ENCODE measurements around the gene OTOP3.
A peak's percentile ranks its signal among the peaks of the same experiment; 100 is the strongest.

The OTOP3 gene

DNA sequence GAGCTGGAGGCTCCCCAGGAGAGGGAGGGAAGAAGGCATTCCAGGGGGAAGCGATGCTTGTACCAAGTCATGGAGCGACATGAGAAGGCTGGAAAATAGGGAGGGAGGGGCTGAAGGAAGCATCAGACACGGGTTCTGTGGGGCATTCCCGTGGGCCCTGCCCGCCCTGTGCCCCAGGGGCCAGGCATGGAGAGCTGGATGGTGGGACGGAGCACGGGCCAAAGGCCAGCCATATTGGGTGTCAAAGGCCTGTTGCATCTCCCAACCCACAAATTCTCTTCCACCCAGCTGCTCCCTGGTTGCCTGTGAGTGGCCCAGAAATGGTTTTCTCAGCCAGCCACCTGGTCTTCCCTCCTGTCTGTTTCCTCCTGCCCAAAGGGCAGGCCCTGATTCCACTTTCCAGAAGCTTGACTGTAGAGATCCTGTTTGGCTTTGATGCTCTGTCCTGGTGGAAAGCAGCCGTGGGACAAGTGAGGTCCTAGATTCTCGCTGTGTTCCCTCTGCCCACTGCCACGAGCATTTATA lies 54.9 kb downstream of the OTOP3 start:
- no peak for DNase-seq

DNA sequence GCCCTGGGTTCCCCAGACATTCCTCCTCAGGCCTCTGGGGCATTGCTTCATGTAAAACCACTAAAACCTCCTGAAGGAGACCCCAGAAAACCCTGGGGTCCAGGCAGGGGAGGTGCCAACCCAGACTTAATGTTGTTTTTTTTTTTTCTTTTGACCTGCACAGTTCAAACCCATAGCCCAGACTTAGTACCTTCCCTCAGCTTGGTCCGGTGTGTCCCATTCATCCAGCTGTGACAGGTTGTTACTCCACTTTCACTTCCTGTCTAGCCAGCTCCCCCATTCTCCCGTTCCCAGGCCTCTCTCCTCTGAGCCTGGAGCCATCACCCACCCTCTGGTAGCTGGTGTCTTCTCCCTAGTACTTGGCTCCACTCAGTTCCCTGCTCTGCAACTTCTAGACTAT lies 56.5 kb downstream of the OTOP3 start:
- DNase-seq = peak; percentile 12

DNA sequence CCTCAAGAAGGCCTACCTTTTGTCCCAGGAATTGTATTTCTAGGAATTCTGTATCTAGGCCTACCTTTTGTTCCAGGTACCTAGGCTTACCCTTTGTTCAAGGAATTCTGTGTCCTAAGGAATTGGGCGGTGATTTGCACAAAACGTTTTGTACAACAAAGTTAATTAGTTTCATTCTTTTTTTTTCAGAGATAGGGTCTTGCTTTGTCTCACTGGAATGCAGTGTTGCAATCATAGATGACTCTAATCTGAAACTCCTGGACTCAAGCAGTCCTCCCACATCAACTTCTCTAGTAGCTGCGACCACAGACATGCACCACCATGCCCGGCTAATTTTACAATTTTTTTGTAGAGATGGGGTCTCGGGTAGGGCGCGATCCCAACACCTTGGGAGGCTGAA lies 58.7 kb downstream of the OTOP3 start:
- DNase-seq = peak; percentile 70

DNA sequence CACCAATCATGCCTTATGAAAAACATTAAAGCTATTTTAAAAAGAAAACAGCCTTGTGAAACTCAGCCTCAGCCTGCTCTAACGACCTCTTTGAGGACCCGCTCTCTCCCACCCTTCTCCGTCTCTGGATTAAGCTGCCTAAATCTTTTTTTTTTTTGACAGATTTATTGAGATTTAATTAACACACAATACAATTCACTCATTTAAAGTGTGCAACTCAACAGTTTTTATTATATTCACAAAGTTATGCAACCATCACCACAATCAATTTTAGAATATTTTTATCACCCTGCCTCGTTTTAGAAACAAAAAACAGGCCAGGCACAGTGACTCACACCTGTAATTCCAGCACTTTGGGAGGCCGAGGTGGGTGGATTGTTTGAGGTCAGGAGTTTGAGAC lies 60.1 kb downstream of the OTOP3 start:
- DNase-seq = no peak

DNA sequence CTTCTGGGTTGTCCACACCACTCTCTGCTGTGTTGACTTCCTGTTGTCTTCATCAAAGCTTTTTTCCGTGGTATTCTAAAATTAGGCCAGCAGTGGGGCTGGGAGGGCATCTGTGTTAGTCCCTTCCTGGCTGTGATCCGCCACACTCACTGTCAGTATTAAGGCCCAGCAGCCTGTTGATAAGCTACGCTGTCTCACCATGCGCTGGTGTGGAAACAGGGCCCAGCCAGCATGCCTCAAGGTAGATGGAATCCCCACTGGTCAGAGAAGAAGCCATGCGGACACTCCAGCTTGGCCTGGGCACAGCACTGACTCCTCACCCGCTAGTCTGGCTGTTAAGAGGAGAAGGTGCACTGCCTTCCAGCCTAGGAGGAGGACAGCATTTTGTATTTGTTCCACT lies 63.1 kb downstream of the OTOP3 start:
- DNase-seq = peak; percentile 58

DNA sequence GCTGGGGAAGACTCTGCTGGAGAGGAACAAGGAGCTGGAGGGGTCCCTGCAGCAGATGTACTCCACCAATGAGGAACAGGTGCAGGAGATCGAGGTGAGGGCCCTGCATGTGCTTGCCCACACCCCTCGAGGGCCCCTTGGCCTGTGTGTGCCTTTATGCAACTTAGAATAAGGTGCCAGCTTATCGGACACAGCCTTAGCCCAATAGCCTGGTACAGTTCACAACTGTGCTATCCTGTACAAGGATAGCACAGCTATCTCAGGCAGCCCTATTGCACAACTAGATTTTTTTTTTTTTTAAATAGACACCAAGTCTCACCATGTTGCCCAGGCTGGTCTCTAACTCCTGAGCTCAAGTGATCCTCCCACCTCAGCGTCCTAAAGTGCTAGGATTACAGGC lies 63.8 kb downstream of the OTOP3 start:
- peak; percentile 16 for DNase-seq
